Astrocyte of the cerebellum (primary cell): ENCODE measurements around the gene HSFX3.
"Not testable (repeated sequence)": the region's sequence is repeated elsewhere in the genome, so short reads cannot be mapped to it uniquely, and the experiment has no call there.

Source experiments
- DNase-seq: peaks from one replicate; pipeline ENCODE4 v3.0.0-alpha.2; 2011; ENCODE audit warnings: low read depth
- H3K4me3 ChIP-seq: 2 replicates; pipeline ENCODE4 v1.5.1; 2011; ENCODE audit warnings: mild to moderate bottlenecking, low read depth, low read length, moderate library complexity
- CTCF ChIP-seq: IDR thresholded peaks from 2 replicates; pipeline ENCODE4 v1.5.1; 2012; ENCODE audit warnings: low read length, low read depth, moderate library complexity, mild to moderate bottlenecking; ENCODE audit errors: missing control alignments
- in situ Hi-C: cut with HindIII; loops from 2 replicates; pipeline ENCODE4 v1.10.0; 2017; ENCODE audit warnings: low sequenced_read_pairs

Gene HSFX3

GRCh38 chrX:149541521-149542047 is 8.1 kb downstream of the HSFX3 start:
- in situ Hi-C loops = no loop called here
- no peak for DNase-seq
- peak overlapping the region; percentile 68 for H3K4me3 ChIP-seq
- TF ChIP-seq CTCF = no peak

- peak within 1 kb of the TSS; percentile 68 for H3K4me3 ChIP-seq
- DNase-seq = peak; percentile 84
- no peak for TF ChIP-seq CTCF
- in situ Hi-C loops = no loop called here
Measured at GRCh38 chrX:149540621-149541520, 8.9 kb downstream of the HSFX3 start, which contains the start of gene EOLA1. EOLA1 (plus strand) TSS chrX:149541012; CDS start chrX:149545631, 4,619 bp downstream.

GRCh38 chrX:149540131-149540620 is 9.5 kb downstream of the HSFX3 start:
- peak overlapping the region; percentile 68 for H3K4me3 ChIP-seq
- peak; percentile 70 for DNase-seq
- no peak for TF ChIP-seq CTCF
- in situ Hi-C loops = no loop called here

GRCh38 chrX:149539283-149540130 is 10.2 kb downstream of the HSFX3 start:
- in situ Hi-C loops = no loop called here
- H3K4me3 ChIP-seq = peak overlapping the region; percentile 45
- TF ChIP-seq CTCF = no peak
- peak; percentile 80 for DNase-seq

GRCh38 chrX:149537474-149537873 is 12.2 kb downstream of the HSFX3 start:
- DNase-seq, in situ Hi-C loops, H3K4me3 ChIP-seq: not testable (repeated sequence)

- H3K4me3 ChIP-seq, in situ Hi-C loops, DNase-seq: not testable (repeated sequence)
Measured at GRCh38 chrX:149534926-149535602, 14.7 kb downstream of the HSFX3 start.

- in situ Hi-C loops, H3K4me3 ChIP-seq, DNase-seq: not testable (repeated sequence)
Measured at GRCh38 chrX:149533999-149534398, 15.7 kb downstream of the HSFX3 start.

- H3K4me3 ChIP-seq, DNase-seq, in situ Hi-C loops: not testable (repeated sequence)
Measured at GRCh38 chrX:149532868-149533267, 16.9 kb downstream of the HSFX3 start.
